OCI-M2 (cell line): ENCODE results near the gene PTCD2.
"Not testable (repeated sequence)": the region's sequence is repeated elsewhere in the genome, so short reads cannot be mapped to it uniquely, and the experiment has no call there.

Experiments
- DNase-seq: peaks from one replicate; lab custom pipeline; 2025; ENCODE audit not compliant: unreplicated experiment; lab: John Stamatoyannopoulos, UW

The PTCD2 gene

DNA sequence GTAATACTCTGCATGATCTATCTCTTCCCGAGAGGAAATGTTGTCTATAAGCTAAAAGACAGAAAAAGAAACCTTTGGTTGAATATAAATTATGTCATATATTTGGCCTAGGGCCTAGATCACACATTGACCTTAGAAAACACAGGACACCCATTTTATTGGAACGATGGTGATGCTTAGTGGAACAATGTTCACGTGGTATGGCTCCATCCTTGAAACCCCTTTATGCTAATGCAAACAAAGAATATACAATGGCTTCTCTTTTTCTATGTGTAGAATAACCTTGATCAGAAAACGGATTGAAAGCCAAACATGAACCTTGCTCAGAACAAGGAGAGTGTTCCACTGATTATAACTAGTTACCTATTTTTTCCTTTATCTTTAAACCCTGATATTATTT, 24.6 kb upstream of the PTCD2 start:
- DNase-seq = no peak

DNA sequence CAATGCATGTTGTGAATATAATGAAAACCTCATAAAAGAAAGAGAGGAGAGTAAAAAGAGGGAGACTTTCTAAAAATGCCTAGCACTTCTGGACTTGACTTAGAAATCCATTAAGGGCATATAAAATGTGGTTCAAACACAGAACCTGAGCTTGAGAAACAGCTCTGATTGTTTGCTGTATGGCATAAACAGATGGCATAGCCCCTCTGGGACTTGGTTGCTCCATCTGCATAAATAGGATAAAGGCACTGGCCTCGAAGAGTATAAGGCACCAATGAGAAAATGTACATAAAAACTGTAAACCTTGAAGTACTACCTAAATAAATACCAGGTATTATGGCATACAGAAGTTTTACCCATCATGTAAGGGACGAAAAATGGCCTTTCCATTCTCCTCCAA, 23.9 kb upstream of the PTCD2 start:
- no peak for DNase-seq

DNA sequence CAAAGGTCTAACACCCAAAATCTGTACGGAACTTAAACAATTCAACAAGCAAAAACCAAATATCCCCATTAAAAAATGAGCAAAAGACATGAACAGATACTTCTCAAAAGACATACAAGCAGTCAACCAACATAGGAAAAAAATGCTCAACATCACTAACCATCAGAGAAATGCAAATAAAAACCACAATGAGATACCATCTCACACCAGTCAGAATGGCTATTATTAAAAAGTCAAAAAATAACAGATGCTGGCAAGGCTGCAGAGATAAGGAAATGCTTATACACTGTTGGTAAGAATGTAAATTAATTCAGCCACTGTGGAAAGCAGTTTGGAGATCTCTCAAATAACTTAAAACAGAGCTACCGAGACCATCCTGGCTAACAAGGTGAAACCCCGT, 22.0 kb upstream of the PTCD2 start:
- not testable (repeated sequence) for DNase-seq

DNA sequence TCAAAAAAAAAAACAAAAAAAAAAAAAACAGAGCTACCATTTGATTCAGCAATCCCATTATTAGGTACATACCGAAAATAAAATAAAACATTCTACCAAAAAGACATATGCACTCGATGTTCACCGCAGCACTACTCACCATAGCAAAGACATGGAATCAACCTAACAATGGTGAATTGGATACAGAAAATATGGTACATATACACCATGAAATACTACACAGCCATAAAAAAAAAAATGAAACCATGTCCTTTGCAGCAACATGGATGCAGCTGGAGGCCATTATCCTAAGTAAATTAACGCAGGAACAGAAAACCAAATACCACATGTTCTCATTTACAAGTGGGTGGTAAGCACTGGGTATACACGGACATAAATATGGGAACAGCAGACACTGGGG, 21.5 kb upstream of the PTCD2 start:
- DNase-seq = no peak

DNA sequence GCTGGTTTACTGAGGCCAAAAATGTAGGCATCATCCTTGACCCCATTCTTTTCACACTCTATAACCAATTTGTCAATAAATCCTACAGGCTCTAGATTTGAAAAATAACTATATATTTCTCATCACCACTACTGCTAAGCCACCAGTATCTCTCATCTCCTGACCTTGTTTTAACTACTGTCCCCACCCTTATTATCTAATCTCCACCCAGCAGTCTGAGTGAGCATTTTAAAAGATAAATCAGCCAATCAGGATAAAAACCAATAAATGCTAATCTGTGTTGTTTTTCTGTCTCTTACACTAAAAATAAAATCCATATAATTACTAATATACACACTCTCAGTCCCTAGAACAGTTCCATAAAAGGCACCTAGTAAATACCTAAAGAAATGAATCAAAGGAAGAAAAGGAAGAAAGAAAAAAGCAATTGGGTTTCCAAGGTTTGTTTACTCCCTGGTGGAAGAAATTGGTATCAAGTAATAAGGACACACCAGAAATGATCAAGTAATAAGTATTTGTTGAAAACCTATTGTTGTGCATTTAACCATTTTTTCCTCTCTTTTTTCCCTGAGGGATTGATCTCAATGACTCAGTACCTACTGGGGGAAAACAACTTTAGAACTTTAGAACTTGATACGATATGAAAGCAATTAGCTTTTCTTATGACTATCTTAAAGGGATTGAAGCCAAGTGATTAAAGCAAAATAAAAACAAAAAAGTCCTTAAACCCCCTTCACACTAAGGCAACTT, 19.4 kb upstream of the PTCD2 start:
- DNase-seq = no peak

DNA sequence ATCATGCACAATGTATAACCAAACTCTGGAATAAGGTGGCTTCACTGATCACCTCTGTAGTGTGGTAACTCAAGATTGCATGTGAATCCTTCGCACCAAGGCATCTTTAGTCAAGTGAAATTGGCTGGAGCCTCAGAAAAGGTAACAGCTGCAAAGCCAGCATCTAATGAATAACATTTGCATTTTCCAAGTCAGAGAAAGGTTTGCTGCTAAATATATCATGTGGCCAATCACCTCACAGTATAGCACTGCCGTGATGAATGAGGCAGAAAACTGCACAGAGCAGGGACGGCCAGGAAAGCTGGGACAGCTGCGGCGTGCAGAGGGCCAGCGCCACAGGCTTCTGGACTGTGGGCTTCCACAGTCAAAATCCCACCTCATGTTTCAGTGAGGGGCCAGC, 18.6 kb upstream of the PTCD2 start:
- DNase-seq = no peak

DNA sequence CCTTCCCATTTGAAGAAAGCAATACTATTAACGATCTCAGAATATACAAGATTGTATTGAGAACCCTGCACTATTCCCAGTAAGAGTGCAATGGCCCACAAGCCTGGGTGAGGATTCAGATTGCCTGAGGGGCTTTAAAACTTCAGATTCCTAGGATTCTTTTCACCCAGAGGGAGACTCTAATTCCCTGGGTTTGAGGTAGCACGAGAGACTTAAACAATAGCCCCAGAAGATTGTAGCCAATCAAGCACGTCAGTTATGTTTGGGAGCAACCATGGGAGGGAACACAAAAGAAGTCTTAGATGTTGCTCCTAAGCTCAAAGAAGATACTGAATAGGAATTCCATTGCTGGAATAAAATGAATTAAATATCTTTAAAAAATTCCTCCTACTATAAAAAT, 18.0 kb upstream of the PTCD2 start:
- no peak for DNase-seq

DNA sequence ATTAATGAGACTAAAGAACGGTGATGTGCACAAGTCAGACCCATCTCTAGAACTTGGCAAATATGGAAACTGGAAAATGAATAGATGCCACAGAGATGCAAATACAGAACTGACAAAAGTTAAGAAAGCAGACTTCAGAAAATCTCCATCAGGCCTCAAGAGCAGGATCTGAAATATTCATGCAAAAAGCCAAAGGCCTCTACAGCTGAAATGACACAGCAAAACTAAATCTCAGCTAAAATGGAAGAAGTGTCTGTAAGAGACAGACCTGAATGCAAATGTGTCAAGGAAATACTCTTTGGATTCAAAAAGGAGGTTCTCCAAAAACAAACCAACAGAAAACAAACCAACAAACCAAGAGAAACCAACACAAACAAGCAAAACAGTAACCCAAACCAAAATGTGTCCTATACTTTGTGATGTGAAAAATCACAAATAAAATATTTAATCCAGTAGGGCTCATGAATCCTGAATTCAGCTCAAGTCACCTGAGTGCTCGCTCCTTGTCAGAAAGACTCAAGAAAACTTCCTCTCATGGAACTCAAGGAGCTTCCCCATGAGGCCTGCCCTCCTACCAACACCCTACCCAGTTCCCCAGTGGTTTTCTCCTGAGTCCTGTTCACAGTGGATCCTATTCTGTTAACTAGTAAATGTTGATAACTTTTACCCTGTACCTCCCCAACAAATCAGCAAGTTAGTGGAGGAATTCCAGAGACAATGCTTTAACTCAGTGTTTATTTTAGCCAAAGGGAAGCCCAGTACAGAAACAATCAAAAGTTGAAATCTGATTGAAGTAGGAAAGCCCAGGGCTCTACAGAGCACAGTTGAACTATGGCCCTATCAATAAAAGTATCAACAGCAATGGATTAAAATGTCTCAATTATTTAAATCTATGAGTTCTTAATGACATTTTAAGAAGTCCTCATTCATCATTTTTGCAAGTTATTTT, 14.7 kb upstream of the PTCD2 start:
- DNase-seq = no peak

DNA sequence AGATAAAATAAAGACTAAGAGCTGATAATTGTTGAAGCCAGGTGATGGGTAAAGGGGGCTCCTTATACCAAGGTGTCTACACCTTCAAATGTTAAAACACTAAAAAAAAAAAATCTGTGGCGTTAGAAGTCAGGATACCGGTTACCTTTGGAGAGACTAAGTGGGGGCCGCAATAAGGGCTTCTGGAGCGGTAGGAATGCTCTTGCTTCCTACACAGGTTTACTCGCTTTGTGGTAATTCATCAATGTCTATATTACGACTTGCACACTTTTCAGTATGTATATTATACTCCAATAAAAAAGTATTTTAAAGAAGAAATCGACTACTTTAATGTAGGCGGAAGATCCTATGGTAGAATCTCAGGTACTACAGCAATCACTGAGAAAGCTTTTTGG, 12.6 kb upstream of the PTCD2 start:
- DNase-seq = no peak

DNA sequence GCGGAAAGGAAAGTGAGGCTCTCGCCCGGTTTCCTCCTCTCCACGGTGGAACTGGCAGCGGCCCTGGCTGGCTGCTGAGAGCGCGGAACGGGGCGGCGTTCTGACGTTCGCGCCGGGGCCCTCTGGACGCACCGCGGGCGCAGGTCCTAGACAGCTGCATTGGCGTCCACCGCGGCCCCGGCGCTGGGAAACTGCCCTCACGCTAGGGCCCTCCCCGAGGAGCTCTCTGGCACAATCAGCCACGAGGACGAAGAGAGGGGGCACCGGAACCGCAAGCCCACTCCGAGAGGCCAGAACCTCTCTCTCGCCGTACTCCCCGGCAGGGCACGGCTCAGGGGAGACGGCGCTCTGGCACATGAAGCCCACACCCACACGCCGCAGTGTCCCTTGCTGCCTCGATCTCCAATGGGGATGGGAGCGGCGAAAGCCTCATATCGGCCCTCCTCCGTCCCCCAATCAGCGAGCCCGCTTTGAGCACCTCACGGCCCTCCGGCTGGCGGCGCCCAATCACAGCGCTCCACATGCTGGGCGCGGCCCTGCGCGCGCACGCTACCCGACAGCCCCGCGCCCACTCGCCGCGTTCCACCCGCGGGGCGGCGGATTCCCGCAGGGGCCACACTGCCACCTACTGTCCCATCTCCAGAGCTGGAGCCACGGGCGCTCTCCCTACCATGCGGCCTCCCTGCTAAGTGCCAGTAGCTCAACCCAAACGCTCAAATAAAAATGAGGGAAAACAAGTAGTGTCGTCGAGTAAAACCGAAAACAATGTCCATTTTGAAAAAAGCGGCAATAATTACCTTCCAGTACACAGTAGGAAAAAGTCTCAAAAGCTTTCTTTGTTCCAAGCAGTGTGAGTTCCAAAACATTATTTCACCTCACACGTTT, 12.0 kb upstream of the PTCD2 start:
- peak; percentile 55 for DNase-seq

DNA sequence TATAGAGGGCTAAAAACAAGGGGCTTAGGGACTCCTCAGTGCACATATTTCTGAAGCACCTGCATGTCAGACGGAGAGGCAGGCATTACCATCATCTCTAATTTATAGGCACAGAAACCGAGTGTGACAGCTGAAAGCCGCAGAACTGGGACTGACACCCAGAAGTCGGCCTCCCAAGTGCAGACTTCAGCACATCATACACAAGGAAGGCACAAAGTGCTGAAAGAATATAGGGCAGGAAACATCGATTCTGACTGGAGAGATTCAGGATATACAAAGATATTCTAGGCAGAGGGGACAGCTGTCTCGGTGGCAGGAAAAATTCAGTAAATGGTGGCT, 11.4 kb upstream of the PTCD2 start:
- DNase-seq = no peak

DNA sequence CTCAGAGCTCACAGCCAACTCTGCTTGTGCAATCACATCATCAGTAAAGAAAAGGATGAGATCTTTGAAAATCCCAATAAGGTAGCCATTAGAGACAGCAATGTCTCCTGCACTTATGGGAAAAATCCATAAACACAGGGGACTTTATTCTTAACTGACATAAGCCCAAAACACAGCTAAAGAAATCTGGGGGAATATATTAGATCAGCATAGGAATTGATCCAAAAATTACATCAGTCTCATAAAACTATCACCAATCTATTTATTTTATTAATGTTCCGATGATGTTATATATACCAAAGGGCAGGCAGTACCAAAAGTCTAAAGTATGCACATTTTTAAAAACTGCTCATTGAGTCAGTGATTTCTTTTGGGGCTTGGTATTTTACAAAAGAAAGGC, 7.0 kb upstream of the PTCD2 start:
- no peak for DNase-seq

DNA sequence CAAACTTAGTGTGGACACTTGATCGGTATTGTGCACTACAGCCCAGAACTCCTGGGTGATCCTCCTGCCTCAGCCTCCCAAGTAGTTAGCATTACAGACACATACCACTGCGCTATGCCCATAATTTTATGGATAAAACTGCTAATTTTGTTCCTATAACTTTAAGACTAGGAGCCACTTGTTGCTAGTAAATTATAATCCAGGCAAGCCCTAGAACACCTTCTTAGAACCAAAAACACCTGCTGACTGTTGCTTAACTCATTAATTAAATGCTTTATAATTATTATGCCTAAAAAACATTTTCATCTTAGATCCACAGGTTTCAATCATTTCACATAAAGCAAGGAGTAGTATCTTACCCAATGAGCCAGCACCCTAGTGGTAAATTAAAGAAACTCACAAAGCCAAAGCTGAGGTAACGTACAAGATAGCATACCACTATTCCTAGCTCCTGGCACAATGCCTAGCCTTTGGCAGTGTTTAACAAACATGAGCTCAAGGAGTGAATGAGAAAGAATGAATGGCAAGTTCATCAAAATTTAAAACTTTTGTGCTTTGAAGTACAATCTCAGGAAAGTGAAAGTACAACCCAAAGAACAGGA, 5.5 kb upstream of the PTCD2 start:
- no peak for DNase-seq

DNA sequence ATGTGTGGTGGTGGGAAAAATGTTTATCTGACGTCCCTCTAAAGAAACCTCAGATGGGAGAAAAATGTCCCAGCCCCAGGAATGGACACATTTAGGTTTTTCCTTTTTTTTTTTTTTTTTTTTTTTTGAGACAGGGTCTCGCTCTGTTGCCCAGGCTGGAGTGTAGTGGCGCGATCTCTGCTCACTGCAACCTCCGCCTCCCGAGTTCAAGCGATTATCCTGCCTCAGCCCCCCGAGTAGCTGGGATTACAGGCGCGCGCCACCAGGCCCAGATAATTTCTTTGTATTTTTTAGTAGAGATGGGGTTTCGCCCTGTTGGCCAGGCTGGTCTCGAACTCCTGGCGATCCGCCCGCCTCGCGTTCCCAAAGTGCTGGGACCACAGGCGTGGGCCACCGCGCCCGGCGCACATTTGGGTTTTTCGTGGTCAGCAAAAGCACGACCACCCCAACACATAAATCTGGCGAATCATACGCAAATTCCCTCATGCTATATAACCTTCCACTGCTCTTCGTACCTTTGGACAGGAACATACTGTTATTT, 668 bp upstream of the PTCD2 start:
- not testable (repeated sequence) for DNase-seq

DNA sequence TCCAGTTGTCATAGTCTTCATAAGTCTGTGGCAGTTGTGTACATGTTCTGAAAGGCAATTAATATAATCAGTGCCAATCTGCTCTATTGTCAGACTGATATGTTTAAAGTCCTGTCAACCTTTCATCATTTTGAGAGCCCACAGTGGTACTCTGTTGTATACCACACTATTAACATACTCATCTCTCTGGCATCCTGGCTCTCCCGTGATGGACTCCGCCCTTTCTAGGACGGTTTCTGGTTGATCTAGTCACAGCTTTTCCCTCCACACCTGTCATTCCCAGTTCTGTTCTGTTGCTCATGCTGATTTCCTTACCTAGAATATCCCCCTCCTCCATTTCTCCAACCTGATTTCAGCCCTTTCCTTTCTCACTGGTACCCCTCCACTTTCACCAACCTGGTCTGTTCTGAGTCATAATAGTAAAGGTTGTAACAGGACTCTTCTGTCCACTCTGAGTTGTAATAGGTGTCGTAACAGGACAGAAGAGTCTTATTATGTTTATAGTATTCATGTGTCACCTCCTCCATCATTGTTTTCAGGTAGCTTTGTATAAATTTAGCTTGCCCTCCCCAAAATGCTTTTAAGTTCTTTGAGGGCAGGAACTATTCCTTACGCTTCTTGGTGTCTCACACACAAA, 4.1 kb downstream of the PTCD2 start:
- DNase-seq = no peak

DNA sequence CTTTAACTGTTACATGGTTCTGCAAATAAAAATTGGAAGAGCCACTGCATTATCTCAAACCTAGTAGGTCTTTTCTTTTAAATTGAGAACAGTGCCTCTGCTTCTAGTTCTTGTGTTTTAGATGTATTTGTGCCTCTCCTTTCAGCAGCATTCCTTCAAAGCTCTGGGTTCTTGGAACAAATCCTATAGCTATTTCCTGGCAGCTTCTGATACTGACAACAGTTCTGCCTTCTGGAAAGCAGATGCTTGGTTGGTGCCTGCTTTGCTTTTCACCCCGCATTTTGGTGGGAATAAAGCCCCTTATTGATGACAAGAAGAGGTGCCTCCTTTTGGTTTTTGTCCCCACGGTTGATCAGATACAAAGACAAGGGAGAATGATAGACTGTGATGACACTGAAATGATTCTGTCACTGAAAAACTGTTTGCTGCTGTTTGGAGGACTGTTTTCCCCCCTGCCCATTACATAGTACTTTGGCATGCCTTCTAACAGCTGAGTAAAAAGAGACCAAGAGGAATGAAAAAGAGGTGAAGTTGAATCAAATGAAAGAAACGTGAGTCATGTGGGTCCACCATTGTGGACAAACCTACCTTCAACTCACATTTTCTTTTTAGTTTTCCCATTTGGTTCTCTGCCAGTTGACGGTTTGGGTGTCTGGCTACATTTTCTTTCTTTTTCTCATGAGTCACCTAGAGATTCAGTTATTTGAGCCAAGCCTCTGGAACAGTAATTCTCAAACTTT, 5.6 kb downstream of the PTCD2 start:
- no peak for DNase-seq

DNA sequence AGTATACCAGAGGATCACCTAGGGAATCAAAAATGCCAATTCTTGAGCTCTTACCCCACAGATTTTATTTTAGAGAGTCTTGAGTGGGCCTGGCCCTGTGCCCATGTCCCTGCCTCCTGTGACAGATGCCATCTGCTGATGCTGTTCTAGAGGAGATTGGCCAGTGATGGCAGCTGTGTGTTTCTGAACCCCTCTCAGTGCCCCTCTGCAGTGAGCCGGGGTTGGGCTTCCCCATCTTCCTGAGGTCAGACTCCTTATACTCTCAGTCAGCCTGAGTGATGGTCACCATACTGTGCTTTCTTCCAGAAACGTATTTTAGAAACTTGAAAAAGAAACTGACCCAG, 6.1 kb downstream of the PTCD2 start:
- DNase-seq = no peak

DNA sequence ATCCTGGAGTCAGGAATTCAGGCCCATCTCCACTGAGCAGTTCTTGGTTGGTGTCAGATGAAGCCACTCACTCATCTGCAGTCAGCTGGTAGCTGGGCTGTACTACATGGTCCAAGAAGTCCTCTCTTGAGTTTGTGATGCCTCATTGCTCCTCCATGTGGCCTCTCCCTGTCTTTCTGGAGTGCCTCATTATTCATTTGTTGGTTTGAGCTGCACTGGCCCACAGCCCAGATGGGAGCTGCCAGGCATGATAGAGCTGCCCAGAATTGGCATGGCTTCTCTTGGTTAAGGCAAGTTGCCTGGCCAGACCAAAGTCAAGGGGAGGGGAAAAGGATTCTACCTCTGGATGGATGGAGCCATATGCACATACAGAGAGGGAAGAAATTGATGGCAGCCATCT, 8.0 kb downstream of the PTCD2 start:
- DNase-seq = no peak

DNA sequence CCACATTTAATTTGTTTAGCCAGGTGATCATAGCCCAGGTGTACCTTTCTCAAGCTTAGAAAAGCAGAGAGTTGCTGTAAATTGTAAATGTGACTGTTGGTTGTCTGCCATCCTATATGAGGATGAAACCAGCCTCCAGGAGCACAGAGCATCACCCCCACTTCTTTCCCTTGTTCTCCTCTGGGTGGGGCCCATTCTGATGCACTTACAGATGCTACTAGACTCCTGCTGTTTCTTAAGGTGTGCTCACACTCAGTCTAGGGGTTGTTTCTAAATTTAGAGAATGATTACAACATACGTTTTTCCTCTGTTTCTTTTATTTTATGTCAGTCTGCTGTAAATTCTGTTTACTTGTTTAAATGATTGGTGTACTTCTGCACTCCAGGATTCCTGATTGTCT, 10.5 kb downstream of the PTCD2 start:
- DNase-seq = no peak

DNA sequence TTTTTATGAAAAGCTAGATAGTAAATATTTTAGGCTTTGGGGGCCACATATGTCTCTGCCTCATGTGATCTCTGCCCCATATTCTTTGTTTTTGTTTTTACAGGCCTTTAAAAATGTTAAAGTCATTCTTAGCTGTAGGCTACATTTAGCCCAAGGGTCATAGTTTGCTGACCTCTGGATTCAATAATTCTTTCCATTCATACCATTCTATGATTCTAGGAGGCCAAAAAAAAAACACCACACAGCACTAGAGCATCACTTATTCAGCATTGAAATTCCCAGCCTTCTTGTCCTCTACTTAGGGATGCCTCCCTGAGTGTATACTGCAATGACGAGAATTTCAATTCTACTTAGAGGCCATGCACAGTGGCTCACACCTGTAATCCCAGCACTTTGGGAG, 17.0 kb downstream of the PTCD2 start:
- no peak for DNase-seq
